AG04450 (cell line): ENCODE measurements around the gene UBR4. TPM values are rescaled to one million over a fixed set of nuclear protein-coding genes. Genes with fewer than 3 reads are reported as not detected.

Experiments used
- CTCF ChIA-PET: fragments of 300-600, 350-600 bp; formaldehyde crosslinking; extraction: SDS; loops from one replicate; lab custom pipeline; 2022; ENCODE audit warnings: antibody characterized with exemption, inconsistent platforms; lab: Charles Lee
- POLR2A ChIA-PET: fragments of 350-600 bp; formaldehyde crosslinking; extraction: SDS; loops from one replicate; lab custom pipeline; 2021; ENCODE audit warnings: antibody characterized with exemption, inconsistent platforms; lab: Yijun Ruan, JAX
- DNase-seq: peaks from one replicate; pipeline ENCODE4 v3.0.0-alpha.2; 2011; ENCODE audit warnings: low read depth, low spot score
- H3K27ac ChIP-seq: one replicate; pipeline ENCODE4 v1.5.1; 2012; ENCODE audit warnings: low read depth, low read length, control low read depth
- H3K27me3 ChIP-seq: one replicate; pipeline ENCODE4 v1.6.0; 2012; ENCODE audit warnings: low read length; ENCODE audit not compliant: control insufficient read depth, insufficient read depth
- H3K4me3 ChIP-seq: 2 replicates; pipeline ENCODE4 v1.5.1; 2011; ENCODE audit warnings: mild to moderate bottlenecking, low read depth, low read length, control low read depth
- H3K9me3 ChIP-seq: 2 replicates; pipeline ENCODE4 v1.5.1; 2012; ENCODE audit warnings: low read length; ENCODE audit not compliant: control insufficient read depth, insufficient read depth
- polyA plus RNA-seq: library from polyadenylated mRNA; depleted of rRNA; stranded (reverse); fragments of >200 nt; gene quantifications from 2 replicates; pipeline ENCODE4 v1.2.3, GENCODE V29; 2011; rRNA removed
- TF ChIP-seq, protein P1 (sequence below): IDR thresholded peaks from 2 replicates; pipeline ENCODE4 v1.5.1; 2011; ENCODE audit warnings: low read depth, low read length, control low read depth, inconsistent platforms

Gene UBR4
- polyA plus RNA-seq, 1 experiment, result 91.9 TPM

DNA sequence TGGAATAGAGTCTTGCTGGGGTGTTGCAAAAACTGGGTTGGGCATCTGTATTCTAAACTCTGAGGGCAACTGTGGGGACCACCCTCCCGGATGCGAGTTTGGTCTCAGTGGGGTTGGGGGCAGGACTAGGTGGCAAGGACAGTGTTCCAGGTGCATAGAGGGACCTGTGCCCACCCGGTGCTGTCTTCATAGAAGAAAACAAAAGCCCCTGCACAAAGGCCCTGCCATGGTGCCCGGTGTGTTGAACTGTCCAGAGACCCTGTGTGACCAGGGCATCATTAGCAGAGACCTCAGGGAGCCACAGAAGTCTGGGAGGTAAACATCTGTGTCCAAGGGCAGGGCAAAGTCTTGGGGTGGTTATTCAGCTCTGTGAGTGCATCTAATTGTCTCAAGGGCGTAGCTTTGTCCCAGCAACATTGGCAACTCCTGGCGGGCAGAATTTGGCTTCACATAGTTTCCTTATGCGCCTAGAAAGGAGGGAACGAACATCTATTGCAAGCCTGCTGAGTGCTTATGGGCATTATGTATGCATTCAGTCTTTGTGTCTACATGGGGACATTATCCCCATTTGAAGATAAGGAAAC lies 181.4 kb downstream of the UBR4 start:
- Histone ChIP-seq H3K27me3 (peaks cover 6% of the 10 kb centered on the region), H3K9me3 (peaks cover 5% of the 10 kb centered on the region), H3K4me3 (no peak overlapping the region), H3K27ac (no peak overlapping the region)
- ChIA-PET POLR2A (no interaction called here), CTCF (no interaction called here)
- TF ChIP-seq, protein P1, sequence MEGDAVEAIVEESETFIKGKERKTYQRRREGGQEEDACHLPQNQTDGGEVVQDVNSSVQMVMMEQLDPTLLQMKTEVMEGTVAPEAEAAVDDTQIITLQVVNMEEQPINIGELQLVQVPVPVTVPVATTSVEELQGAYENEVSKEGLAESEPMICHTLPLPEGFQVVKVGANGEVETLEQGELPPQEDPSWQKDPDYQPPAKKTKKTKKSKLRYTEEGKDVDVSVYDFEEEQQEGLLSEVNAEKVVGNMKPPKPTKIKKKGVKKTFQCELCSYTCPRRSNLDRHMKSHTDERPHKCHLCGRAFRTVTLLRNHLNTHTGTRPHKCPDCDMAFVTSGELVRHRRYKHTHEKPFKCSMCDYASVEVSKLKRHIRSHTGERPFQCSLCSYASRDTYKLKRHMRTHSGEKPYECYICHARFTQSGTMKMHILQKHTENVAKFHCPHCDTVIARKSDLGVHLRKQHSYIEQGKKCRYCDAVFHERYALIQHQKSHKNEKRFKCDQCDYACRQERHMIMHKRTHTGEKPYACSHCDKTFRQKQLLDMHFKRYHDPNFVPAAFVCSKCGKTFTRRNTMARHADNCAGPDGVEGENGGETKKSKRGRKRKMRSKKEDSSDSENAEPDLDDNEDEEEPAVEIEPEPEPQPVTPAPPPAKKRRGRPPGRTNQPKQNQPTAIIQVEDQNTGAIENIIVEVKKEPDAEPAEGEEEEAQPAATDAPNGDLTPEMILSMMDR, result no peak
- DNase-seq, result no peak

DNA sequence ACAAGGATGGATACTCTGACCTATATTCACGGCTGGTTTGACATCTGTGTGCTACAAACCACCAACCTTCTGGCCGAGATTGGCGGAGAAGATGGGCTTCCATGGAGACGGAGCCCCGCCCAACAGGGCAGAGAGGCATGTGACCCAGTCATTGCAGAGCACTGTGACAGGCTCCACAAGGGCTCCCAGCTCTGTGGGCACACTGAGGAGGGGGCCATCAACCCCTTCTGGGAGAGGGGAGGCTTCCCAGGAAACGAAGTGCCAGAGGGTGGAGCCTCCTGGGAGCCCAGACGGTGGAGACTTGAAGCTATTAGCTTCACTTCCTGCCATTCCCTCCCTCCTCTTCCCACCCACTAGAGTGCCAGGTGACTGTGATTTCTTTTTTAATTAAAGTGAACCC lies 182.0 kb downstream of the UBR4 start:
- TF ChIP-seq, protein P1, result no peak
- Histone ChIP-seq H3K9me3 (peaks cover 2% of the 10 kb centered on the region), H3K27me3 (peaks cover 6% of the 10 kb centered on the region), H3K4me3 (no peak overlapping the region), H3K27ac (no peak overlapping the region)
- DNase-seq, result no peak
- POLR2A ChIA-PET, result no interaction called here
- CTCF ChIA-PET, result no interaction called here

Other genes with a start within 250 kb of the UBR4 start
- 49.0 and 68.7 TPM in 2 replicates for gene EMC1, start 41.3 kb upstream of the UBR4 start, polyA plus RNA-seq
- gene MRTO4, start 41.5 kb upstream of the UBR4 start, polyA plus RNA-seq, result 29.0 and 30.8 TPM in 2 replicates
- gene AKR7A3, start 78.5 kb upstream of the UBR4 start, polyA plus RNA-seq, result 0.19 and 0.46 TPM in 2 replicates
- 47.5 and 63.6 TPM in 2 replicates for gene AKR7A2, start 101.9 kb upstream of the UBR4 start, polyA plus RNA-seq
- gene SLC66A1, start 102.1 kb upstream of the UBR4 start, polyA plus RNA-seq, result 11.5 and 16.3 TPM in 2 replicates